Stimulated activated CD8-positive, alpha-beta memory T cell treated with anti-CD3 and anti-CD28 coated beads, Interleukin-15, amount 100 ng/mL, for 24 hours (primary cell): Measurements from ENCODE around the gene ADPRS.

Experiments used
- DNase-seq: peaks from one replicate; pipeline ENCODE4 v3.0.0-alpha.2; 2020; ENCODE audit warnings: low read depth

Gene ADPRS

GRCh38 chr1:36108314-36108713 lies 19.6 kb downstream of the ADPRS start:
- no peak for DNase-seq

GRCh38 chr1:36109041-36109679 lies 20.5 kb downstream of the ADPRS start:
- no peak for DNase-seq

GRCh38 chr1:36111151-36111550 lies 22.5 kb downstream of the ADPRS start:
- no peak for DNase-seq

GRCh38 chr1:36112823-36113222 lies 24.1 kb downstream of the ADPRS start:
- DNase-seq: no peak

- no peak for DNase-seq
These were observed 25.7 kb downstream of the ADPRS start for GRCh38 chr1:36114371-36114770.

- no peak for DNase-seq
These were observed 26.5 kb downstream of the ADPRS start for GRCh38 chr1:36115200-36115669.

GRCh38 chr1:36115931-36116330 lies 27.2 kb downstream of the ADPRS start:
- no peak for DNase-seq

- DNase-seq: no peak
These were observed 28.2 kb downstream of the ADPRS start for GRCh38 chr1:36116901-36117300.

- no peak for DNase-seq
These were observed 29.9 kb downstream of the ADPRS start for GRCh38 chr1:36118447-36119204.

- no peak for DNase-seq
These were observed 30.8 kb downstream of the ADPRS start for GRCh38 chr1:36119456-36119855.

- no peak for DNase-seq
These were observed 33.7 kb downstream of the ADPRS start for GRCh38 chr1:36122062-36123030.

- no peak for DNase-seq
These were observed 34.7 kb downstream of the ADPRS start for GRCh38 chr1:36123356-36123755.

- DNase-seq: no peak
These were observed 35.9 kb downstream of the ADPRS start for GRCh38 chr1:36124404-36125128.

- no peak for DNase-seq
These were observed 36.7 kb downstream of the ADPRS start, which contains the start of gene COL8A2 for GRCh38 chr1:36125129-36125991. TSS of gene COL8A2 (minus strand) at chr1:36125222. CDS start at chr1:36100242, 24,980 bp downstream.

GRCh38 chr1:36126005-36126716 lies 37.5 kb downstream of the ADPRS start:
- no peak for DNase-seq

GRCh38 chr1:36126797-36127500 lies 38.3 kb downstream of the ADPRS start:
- DNase-seq: no peak

GRCh38 chr1:36128126-36128904 lies 39.6 kb downstream of the ADPRS start:
- no peak for DNase-seq

GRCh38 chr1:36128905-36129206 lies 40.2 kb downstream of the ADPRS start:
- DNase-seq: no peak

- no peak for DNase-seq
These were observed 43.3 kb downstream of the ADPRS start for GRCh38 chr1:36132029-36132428.
